ENCODE data around the gene NHLH1. TPM values are rescaled to one million over a fixed set of nuclear protein-coding genes. Genes with fewer than 3 reads are reported as not detected.
A peak's percentile ranks its signal among the peaks of the same experiment; 100 is the strongest.

The NHLH1 gene
- total and polyA plus RNA-seq, 2 donors (not counting 3 experiments of a cell fraction or from before 2014, with no cell fraction given), result 0.46 TPM

GRCh38 chr1:160342953-160343869 lies 23.7 kb upstream of the NHLH1 start, which contains the start of the genes COPA and NCSTN:
COPA (minus strand) TSS chr1:160343250; CDS start chr1:160343170, 80 bp downstream.
NCSTN (plus strand) TSS chr1:160343383; CDS start chr1:160343397, 14 bp downstream.
- Histone ChIP-seq H3K9ac (replicated peaks; ENCODE audit: extremely low read depth, insufficient read depth, low read length) (peak within 1 kb of the TSS; percentile 95), H3K4me2 (ENCODE audit: insufficient read depth, low read length) (peak within 1 kb of the TSS; percentile 90), H3K9me1 (replicated peaks; ENCODE audit: control insufficient read depth, extremely low read depth, insufficient read depth, low read length) (no peaks in the 10 kb centered on the region), H3K27me3 (ENCODE audit: control insufficient read depth in 2 of 2, insufficient read depth in 2 of 2, low read length in 2 of 2) (no peaks in the 10 kb centered on the region), H3K4me1 (ENCODE audit: control insufficient read depth, extremely low read depth, insufficient read depth, low read length) (peaks cover 36% of the 10 kb centered on the region), H3K9me3 (replicated peaks; ENCODE audit: control insufficient read depth, insufficient read depth, low read length) (no peaks in the 10 kb centered on the region), H4K20me1 (replicated peaks; ENCODE audit: control insufficient read depth, extremely low read depth, insufficient read depth, low read length) (peaks cover 3% of the 10 kb centered on the region), H3K79me2 (ENCODE audit: control insufficient read depth, insufficient read depth, low read length) (peaks cover 63% of the 10 kb centered on the region), H3K4me3 (replicated peaks in 1 of 3; ENCODE audit: insufficient read depth in 1 of 3, low read depth in 1 of 3, low read length in 3 of 3) (peak within 1 kb of the TSS; percentile 51 to 92 (median 73)), H3K36me3 (ENCODE audit: control insufficient read depth in 2 of 2, extremely low read depth in 1 of 2, insufficient read depth in 2 of 2, low read length in 2 of 2) (peaks cover 5 to 9% of the 10 kb centered on the region in 2 experiments), H2AFZ (ENCODE audit: low read depth, low read length) (peak within 1 kb of the TSS; percentile 86), H3K27ac (ENCODE audit: insufficient read depth, low read depth, low read length) (peak within 1 kb of the TSS; percentile 73)
- POLR2A ChIA-PET, result interaction anchor here (0.6 kb wide), 1 partner anchor 19 kb away, joined by 4 read pairs; no protein-coding TSS in a partner anchor
- TF ChIP-seq POLR2AphosphoS5 (IDR thresholded peaks at IDR 0.05; ENCODE audit: insufficient read depth, low read depth, low read length), result peak; percentile 97
- TF ChIP-seq POLR2A (IDR thresholded peaks at IDR 0.05; ENCODE audit: low read depth, low read length), result peak; percentile 92
- TF ChIP-seq MAX (IDR thresholded peaks at IDR 0.05; ENCODE audit: insufficient read depth, insufficient read length), result no peak
- FAIRE-seq (peak; percentile 93), DNase-seq (ENCODE audit: low read depth, low spot score) (peak; percentile 95)
- intact Hi-C loops (cut with micrococcal nuclease) (loop anchor here (1.0 to 5.0 kb wide), 6 partner anchors 36 to 410 kb away; partner anchors contain the start of genes DCAF8, PEA15 and PEX19), dilution Hi-C loops (cut with MboI; ENCODE audit: extremely low pct_ligation_motif_present, low sequenced_read_pairs) (no loop called here)
- CTCF ChIA-PET, result no interaction called here
- TSS peak; percentile 47 for BruUV-seq (replicated peaks)

- Histone ChIP-seq H3K36me3 (ENCODE audit: control insufficient read depth in 2 of 2, extremely low read depth in 1 of 2, insufficient read depth in 2 of 2, low read length in 2 of 2) (peaks cover 3 to 8% of the 10 kb centered on the region in 2 experiments), H3K27ac (ENCODE audit: insufficient read depth, low read depth, low read length) (no peak overlapping the region), H3K9me3 (replicated peaks; ENCODE audit: control insufficient read depth, insufficient read depth, low read length) (no peaks in the 10 kb centered on the region), H4K20me1 (replicated peaks; ENCODE audit: control insufficient read depth, extremely low read depth, insufficient read depth, low read length) (peaks cover 3% of the 10 kb centered on the region), H3K4me3 (replicated peaks in 1 of 3; ENCODE audit: insufficient read depth in 1 of 3, low read depth in 1 of 3, low read length in 3 of 3) (peak overlapping the region in 2 of 3 experiments; percentile 51 to 92), H3K4me2 (ENCODE audit: insufficient read depth, low read length) (peak overlapping the region; percentile 90), H3K4me1 (ENCODE audit: control insufficient read depth, extremely low read depth, insufficient read depth, low read length) (peaks cover 28% of the 10 kb centered on the region), H2AFZ (ENCODE audit: low read depth, low read length) (no peak overlapping the region), H3K9ac (replicated peaks; ENCODE audit: extremely low read depth, insufficient read depth, low read length) (no peak overlapping the region), H3K79me2 (ENCODE audit: control insufficient read depth, insufficient read depth, low read length) (peaks cover 53% of the 10 kb centered on the region), H3K27me3 (ENCODE audit: control insufficient read depth in 2 of 2, insufficient read depth in 2 of 2, low read length in 2 of 2) (no peaks in the 10 kb centered on the region), H3K9me1 (replicated peaks; ENCODE audit: control insufficient read depth, extremely low read depth, insufficient read depth, low read length) (no peaks in the 10 kb centered on the region)
- CTCF ChIA-PET, result interaction anchor here (1.0 kb wide), 1 partner anchor 151 kb away, joined by 3 read pairs; no protein-coding TSS in a partner anchor
- no peak for TF ChIP-seq JUN (IDR thresholded peaks at IDR 0.05; ENCODE audit: borderline replicate concordance, insufficient read depth, insufficient read length, low read depth)
- no peak for TF ChIP-seq MAX (IDR thresholded peaks at IDR 0.05; ENCODE audit: insufficient read depth, insufficient read length)
- TF ChIP-seq GATA2 (IDR thresholded peaks at IDR 0.05; ENCODE audit: insufficient read depth, insufficient read length, low read depth, low read length), result no peak
- no peak for TF ChIP-seq FOS (IDR thresholded peaks at IDR 0.05; ENCODE audit: borderline replicate concordance, insufficient read depth, low read length)
- TF ChIP-seq POLR2AphosphoS5 (IDR thresholded peaks at IDR 0.05; ENCODE audit: insufficient read depth, low read depth, low read length), result no peak
- no peak for TF ChIP-seq CTCF (IDR thresholded peaks at IDR 0.05; ENCODE audit: extremely low read depth in 1 of 2, insufficient read depth in 1 of 2, low read depth in 1 of 2, low read length in 2 of 2)
- TF ChIP-seq MYC (IDR thresholded peaks at IDR 0.05; ENCODE audit: low read depth, low read length), result no peak
- TF ChIP-seq EZH2 (IDR thresholded peaks at IDR 0.05; ENCODE audit: borderline replicate concordance, low read depth, low read length, severe bottlenecking), result no peak
- TF ChIP-seq POLR2A (IDR thresholded peaks at IDR 0.05; ENCODE audit: low read depth, low read length), result no peak
- no peak for DNase-seq (ENCODE audit: low read depth, low spot score)
- dilution Hi-C loops (cut with MboI; ENCODE audit: extremely low pct_ligation_motif_present, low sequenced_read_pairs), result no loop called here
- POLR2A ChIA-PET, result no interaction called here
- intact Hi-C loops (cut with micrococcal nuclease), result loop anchor here (5.0 kb wide), 2 partner anchors 37 to 137 kb away; partner anchors contain the start of gene PEA15
- no peak for FAIRE-seq
- no TSS peak for BruUV-seq (replicated peaks)
Measured at GRCh38 chr1:160344241-160344640, 22.6 kb upstream of the NHLH1 start.

All from endothelial cell of umbilical vein (primary cell).